Measurements from ENCODE around the gene DDX25.

DDX25 gene

GRCh38 chr11:125977333-125977732 is 73.0 kb downstream of the DDX25 start:
- no peak for DNase-seq (ENCODE audit: low read depth, low spot score)

- DNase-seq (ENCODE audit: low read depth, low spot score) = no peak
Measured at GRCh38 chr11:125978181-125978716, 73.9 kb downstream of the DDX25 start.
